ENCODE measurements around the gene SERTM1.

SERTM1 gene

DNA sequence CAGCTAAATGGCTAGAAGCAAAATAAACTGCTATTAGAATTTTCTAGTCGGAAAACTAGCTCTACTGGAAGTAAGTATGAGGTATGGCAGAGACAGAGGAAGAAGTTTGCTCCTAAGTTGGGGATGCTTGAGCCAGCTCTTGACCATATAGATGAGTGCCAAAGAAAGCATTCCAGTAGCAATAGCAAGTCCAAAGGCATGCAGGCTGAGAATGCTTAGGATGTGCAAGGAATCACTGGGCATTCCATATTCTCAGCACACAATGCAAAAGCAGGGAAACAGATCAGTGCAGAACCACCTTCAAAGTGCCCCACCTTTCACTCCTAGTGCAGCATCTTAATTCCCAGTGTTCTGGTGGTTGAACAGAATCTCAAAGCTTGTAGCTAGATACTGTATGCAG lies 32.9 kb downstream of the SERTM1 start:
- POLR2A ChIA-PET (ENCODE audit: low non-redundant PET) = no interaction called here

DNA sequence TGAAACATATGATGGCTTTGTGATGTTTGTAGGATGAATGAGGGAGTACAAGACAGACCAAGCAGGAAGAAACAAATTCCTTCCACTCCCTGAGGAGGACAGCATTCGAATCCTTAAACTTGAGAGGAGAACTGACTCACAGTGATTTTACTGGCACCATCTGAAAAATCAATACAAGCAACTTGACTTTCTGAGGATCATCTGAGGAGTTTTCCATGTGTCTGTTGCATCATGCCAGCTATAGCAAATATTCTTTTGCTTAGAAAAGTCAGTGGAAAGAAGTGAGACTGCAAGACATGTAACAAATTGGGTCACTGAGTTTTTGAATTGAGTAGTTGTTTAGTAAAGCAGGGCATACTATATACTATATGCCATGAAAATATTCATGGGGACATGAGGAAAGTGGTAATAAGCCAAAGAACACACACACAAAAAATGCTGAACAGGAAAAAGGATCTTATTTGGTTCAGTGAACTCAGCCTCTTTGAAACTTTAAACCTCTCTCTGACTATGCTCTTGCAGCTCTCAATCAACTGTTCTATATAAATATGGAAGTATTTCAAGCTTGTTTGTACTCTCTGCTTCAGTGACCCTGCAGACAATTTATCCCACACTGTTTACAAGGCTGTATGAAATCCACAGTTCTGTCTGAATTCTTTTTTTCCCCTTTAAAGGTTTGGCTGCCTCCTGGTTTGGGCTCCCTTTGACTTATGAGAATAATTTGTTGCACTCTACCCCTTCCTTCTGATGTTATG lies 35.5 kb downstream of the SERTM1 start:
- ChIA-PET CTCF (no interaction called here), POLR2A (ENCODE audit: low non-redundant PET) (no interaction called here)
- TF ChIP-seq CTCF (conservative IDR thresholded peaks at IDR 0.05; ENCODE audit: low read depth) = no peak
- H3K27ac ChIP-seq = no peak overlapping the region
- no peak for DNase-seq (ENCODE audit: low spot score)

More for the DNA sequence above, 32.9 kb downstream of the SERTM1 start:
- no peak for DNase-seq (ENCODE audit: low spot score)
- TF ChIP-seq CTCF (conservative IDR thresholded peaks at IDR 0.05; ENCODE audit: low read depth) = no peak
- H3K27ac ChIP-seq = no peak overlapping the region
- CTCF ChIA-PET = no interaction called here

DNA sequence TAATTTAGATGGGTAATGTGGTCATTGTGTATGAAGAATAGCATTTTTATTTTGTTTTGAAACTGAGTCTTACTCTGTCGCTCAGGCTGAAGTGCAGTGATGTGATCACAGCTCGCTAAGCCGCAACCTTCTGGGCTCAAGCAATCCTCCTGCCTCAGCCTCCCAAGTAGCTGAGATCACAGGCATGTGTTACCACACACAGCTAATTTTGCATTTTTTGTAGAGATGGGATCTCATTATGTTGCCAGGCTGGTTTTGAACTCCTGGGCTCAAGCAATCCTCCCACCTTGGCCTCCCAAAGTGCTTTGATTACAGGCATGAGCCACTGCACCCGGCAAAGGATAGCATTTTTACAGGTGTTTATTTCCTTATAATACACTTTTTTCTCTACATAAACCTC lies 36.6 kb downstream of the SERTM1 start:
- TF ChIP-seq CTCF (conservative IDR thresholded peaks at IDR 0.05; ENCODE audit: low read depth) = no peak
- CTCF ChIA-PET = no interaction called here
- H3K27ac ChIP-seq = no peak overlapping the region
- DNase-seq (ENCODE audit: low spot score) = no peak
- POLR2A ChIA-PET (ENCODE audit: low non-redundant PET) = no interaction called here

- CTCF ChIA-PET = no interaction called here
- no peak for DNase-seq (ENCODE audit: low spot score)
- H3K27ac ChIP-seq = no peak overlapping the region
- no peak for TF ChIP-seq CTCF (conservative IDR thresholded peaks at IDR 0.05; ENCODE audit: low read depth)
- POLR2A ChIA-PET (ENCODE audit: low non-redundant PET) = no interaction called here
Observed at GRCh38 chr13:36712290-36712689, 38.5 kb downstream of the SERTM1 start.

GRCh38 chr13:36712770-36713169 lies 39.0 kb downstream of the SERTM1 start:
- no peak for DNase-seq (ENCODE audit: low spot score)
- CTCF ChIA-PET = no interaction called here
- no peak overlapping the region for H3K27ac ChIP-seq
- TF ChIP-seq CTCF (conservative IDR thresholded peaks at IDR 0.05; ENCODE audit: low read depth) = no peak
- POLR2A ChIA-PET (ENCODE audit: low non-redundant PET) = no interaction called here

DNA sequence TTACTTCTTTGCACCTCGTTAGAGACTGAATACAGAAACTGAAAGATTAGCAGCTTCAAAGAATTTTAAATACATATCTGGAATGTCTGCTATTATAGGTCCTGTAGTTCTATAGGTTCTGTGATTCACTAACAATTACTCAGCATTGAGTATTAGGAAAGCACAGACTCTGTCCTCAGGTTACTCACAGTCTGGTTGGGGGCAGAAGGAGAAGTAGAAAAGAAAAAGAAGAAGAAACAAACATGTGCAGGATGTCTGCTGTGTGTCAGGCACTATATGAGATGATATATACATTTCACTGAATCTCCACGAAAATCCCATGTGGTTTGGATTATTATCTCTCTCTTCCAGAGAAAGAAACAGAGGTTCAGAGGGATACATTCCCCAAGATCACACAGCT lies 40.1 kb downstream of the SERTM1 start:
- POLR2A ChIA-PET (ENCODE audit: low non-redundant PET) = no interaction called here
- DNase-seq (ENCODE audit: low spot score) = no peak
- H3K27ac ChIP-seq = no peak overlapping the region
- CTCF ChIA-PET = no interaction called here
- TF ChIP-seq CTCF (conservative IDR thresholded peaks at IDR 0.05; ENCODE audit: low read depth) = no peak

Measured in RWPE1 (cell line).